Stimulated activated CD4-positive, alpha-beta T cell treated with anti-CD3 and anti-CD28 coated beads, Interleukin-1b, Interleukin-23, amount 100 ng/mL, for 24 hours (primary cell): ENCODE measurements around the gene DNAAF9.
"Not testable (repeated sequence)": the region's sequence is repeated elsewhere in the genome, so short reads cannot be mapped to it uniquely, and the experiment has no call there.

Experiments used
- DNase-seq, 4 experiments: peaks; one replicate each; pipeline ENCODE4 v3.0.0-alpha.2; 2020; ENCODE audit warnings: low read depth in 4 of 4, low spot score in 1 of 4

DNAAF9 gene

GRCh38 chr20:3407040-3407770 lies at the start of gene DNAAF9:
DNAAF9 (minus strand) TSS chr20:3407669; CDS start chr20:3407557, 112 bp downstream.
- peak in 1 of 4 experiments; percentile 21 for DNase-seq

DNA sequence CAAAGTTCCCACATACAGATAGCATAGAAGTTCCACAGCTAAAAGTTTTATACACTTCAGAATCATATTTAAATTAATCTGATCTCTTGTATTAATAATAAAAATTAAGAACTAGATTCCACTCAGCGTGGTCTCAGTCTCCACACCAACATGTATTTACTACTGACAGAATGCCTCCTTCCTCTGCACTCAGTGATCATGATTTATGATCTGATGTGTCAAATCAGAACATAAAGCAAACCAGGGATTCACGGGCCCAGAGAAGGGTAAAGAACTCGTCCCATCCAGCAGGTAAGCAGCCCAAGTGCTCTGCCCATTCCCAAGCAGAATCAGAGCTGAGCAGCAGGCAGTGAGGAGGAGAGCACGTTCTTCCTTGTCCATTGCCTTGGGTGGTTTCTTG lies 49.2 kb upstream of the DNAAF9 start:
- no peak for DNase-seq

DNA sequence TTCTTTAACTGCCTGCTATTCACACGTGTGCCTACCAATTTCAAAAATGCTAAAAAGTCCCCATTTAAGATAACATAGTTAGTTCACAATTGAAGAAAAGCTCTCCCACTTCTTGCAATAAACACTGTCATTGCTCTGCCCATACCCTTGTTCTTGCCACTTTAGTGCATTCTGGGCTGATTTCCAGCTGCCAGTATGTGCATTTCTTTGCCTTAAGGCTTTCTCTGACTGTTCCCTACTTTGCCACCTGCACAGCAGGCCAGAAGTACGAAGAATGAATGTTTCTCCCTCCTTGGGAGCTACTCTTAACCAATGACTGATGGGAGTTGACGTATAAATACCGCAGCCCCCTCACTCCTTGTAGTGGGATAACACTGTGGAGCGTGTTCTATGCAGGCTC lies 47.4 kb upstream of the DNAAF9 start:
- no peak for DNase-seq

DNA sequence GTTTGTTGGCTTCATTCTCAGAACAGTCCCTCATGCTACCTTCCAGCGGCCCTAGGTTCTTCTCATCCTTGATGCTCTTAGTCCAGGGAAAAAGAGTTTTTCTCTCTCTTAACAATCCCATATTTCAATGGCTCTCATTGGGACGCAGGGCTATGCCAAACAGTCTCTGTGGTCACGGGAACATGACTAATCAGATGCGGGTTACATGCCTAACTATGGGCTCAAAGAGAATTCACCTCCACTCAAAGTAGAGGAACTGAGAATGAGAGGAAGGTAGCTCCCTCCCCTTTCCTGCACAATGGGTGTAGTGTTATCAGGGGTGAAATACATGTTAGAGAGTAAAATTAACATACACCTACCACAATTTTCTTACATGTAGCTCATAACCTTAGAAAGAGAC lies 45.2 kb upstream of the DNAAF9 start:
- no peak for DNase-seq

- DNase-seq, result no peak
These were observed 44.7 kb upstream of the DNAAF9 start for GRCh38 chr20:3452136-3452535.

- no peak for DNase-seq
These were observed 41.9 kb upstream of the DNAAF9 start for GRCh38 chr20:3449319-3449718.

GRCh38 chr20:3447321-3447720 lies 39.9 kb upstream of the DNAAF9 start:
- DNase-seq, result no peak

- DNase-seq, result no peak
These were observed 39.3 kb upstream of the DNAAF9 start for GRCh38 chr20:3446779-3447178.

- DNase-seq, result no peak
These were observed 29.6 kb upstream of the DNAAF9 start for GRCh38 chr20:3436864-3437574.

DNA sequence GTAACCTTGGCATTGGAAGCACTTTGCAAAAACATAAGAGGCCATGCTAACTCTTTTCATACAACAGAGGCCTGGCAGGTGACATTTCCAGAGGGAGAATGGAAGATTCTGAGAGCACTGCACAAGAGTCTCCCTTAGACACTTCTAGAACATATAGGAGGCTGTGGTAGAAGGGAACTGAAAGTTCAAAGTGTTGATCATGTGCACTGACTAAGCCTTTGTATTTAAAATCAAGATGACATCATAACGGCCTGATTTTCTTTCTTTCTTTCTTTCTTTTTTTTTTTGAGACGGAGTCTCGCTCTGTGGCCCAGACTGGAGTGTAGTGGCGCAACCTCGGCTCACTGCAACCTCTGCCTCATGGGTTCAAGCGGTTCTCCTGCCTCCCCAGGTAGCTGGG lies 26.8 kb upstream of the DNAAF9 start:
- no peak for DNase-seq

DNA sequence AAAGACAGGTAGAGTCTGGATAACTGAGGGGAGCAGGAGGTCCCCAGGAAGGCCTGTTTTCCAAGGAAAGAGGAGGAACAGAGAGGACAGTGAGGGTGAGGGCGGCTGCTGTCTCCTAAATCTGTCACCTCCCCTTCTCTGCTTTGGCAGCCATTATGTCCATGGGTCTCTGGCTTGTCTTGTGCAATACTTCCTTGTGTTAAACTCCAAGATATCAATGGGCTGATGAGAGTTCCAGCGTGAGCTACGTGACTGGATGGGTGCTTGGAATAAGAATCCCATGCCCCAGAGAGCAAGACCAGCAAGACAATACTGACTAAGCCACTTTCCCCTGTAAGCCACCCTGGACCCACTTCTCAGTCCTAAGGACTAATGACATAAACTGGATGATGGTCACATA lies 26.3 kb upstream of the DNAAF9 start:
- no peak for DNase-seq

DNA sequence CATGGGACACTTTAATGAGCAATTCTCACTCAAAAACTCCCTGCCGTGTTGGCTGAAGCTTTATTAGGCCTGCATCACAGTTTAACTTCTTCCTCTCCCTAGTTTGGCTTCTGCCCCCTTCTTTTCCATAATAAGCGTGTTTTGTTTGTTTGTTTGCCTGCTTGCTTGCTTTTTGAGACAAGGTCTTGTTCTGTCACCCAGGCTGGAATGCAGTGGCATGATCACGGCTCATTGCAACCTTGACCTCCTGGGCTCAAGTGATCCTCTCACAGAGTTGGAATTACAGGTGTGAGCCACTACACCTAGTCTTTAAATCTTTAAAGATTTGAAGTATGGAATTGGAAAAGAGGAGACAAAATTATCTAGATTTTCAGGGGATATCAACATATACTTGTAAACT lies 25.4 kb upstream of the DNAAF9 start:
- no peak for DNase-seq

GRCh38 chr20:3431109-3431508 lies 23.6 kb upstream of the DNAAF9 start:
- no peak for DNase-seq

GRCh38 chr20:3430376-3431069 lies 23.1 kb upstream of the DNAAF9 start:
- DNase-seq, result no peak

DNA sequence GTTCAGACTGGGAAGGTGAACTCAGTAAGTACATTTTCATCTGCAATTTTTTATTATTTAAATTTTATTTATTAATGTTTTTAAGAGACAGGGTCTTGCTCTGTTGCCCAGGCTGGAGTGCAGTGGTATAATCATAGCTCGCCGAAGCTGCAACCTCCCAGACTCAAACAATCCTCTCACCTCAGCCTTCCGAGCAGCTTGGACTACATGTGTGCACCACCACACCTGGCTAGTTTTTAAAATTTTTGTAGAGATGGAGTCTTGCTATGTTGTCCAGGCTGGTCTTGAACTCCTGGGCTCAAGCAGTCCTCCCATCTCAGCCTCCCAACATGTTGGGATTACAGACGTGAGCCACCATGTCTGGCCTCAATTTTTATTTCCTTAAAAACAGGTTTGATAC lies 19.3 kb upstream of the DNAAF9 start:
- not testable (repeated sequence) for DNase-seq

DNA sequence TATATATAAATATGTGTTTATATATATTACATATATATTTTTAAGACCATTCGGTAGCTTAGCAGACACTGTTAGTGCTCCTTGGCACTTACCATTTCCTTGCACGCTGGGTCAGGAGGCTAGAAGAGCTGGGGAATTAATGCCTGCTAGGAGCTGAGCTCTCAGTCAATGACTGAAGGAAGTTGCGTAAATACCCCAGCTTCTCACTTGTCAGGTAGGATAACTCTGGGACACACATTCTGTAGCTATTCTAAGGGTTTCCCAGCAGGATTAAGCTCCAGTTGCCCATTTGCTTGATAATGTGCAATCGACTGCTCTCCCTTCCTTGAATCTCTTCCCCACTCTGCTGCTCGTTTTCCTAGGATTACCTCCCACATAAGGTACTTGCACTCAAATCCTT lies 15.7 kb upstream of the DNAAF9 start:
- no peak for DNase-seq

DNA sequence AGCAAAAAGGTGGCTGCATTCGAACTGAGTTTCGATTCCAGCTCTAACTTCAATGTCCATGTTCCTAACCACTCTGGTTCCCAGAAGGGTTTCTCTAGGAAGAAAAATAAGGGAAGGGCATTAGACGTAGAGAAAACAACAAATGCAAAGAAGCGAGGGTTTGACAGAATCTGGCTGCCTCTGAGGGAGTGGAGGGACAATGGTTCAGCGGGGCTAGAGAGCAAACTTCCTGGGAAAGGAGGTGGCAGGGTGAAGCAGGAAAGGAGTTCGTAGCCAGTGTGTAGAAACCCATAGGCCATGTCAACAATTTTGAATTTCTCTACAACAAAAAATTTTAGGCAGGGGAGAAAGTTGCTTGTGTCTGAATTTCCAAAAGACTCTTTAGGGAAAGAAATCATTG lies 14.5 kb upstream of the DNAAF9 start:
- DNase-seq, result no peak

DNA sequence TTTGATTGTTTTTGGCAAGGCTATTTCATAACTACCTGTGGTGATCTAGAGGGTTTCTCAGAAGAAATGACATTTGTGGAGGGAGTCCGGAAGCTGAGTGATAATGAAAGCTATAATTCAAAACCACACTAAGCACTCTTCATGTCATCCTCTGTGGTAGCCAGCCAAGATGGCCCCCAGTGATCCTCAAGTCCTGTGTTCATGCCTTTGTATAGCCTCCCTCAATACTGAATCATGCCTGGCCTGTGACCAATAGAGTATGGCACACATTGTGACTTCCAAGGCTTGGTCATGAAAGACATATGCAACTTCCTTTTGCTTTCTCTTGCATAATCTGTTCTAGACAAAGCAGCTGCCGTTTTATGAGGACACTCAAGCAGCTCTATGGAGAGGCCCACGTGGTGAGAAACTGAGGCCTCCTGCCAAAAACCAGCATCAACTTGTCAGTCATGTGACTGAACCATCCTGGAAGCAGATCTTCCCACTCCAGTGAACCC lies 12.8 kb upstream of the DNAAF9 start:
- peak in 1 of 4 experiments; percentile 37 for DNase-seq

GRCh38 chr20:3418161-3418560 lies 10.7 kb upstream of the DNAAF9 start:
- DNase-seq, result not testable (repeated sequence)

DNA sequence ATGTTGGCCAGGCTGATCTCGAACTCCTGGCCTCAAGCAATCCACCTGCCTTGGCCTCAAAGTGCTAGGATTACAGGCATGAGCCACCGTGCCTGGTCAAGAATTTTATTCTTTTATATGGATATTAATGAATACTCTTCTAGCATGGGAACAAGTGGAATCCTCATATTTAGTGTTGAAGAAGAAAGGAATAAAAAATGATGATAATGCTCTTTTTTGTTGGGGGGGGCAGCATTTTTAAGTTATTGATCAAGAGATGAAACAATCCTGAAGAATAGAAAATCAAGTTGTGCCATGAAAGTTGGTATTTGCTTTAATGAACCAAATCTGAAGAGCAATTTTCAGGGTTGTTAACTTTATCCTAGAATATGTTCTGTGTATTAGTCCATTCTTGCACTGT lies 6.7 kb upstream of the DNAAF9 start:
- no peak for DNase-seq

- no peak for DNase-seq
These were observed 6.0 kb upstream of the DNAAF9 start for GRCh38 chr20:3413393-3413889.
